IPS-15b (cell line): ENCODE measurements around the gene ANKS1A.
"Not testable (repeated sequence)": the region's sequence is repeated elsewhere in the genome, so short reads cannot be mapped to it uniquely, and the experiment has no call there.

ENCODE experiments used
- H3K27me3 ChIP-seq: one replicate; pipeline ENCODE4 v1.6.1; 2013; ENCODE audit warnings: low read length; ENCODE audit not compliant: control insufficient read depth, insufficient read depth
- H3K36me3 ChIP-seq: one replicate; pipeline ENCODE4 v1.6.1; 2013; ENCODE audit warnings: low read length; ENCODE audit not compliant: control insufficient read depth, insufficient read depth
- H3K4me1 ChIP-seq: one replicate; pipeline ENCODE4 v1.6.1; 2013; ENCODE audit warnings: mild to moderate bottlenecking, low read length; ENCODE audit not compliant: control insufficient read depth, insufficient read depth
- H3K4me3 ChIP-seq: one replicate; pipeline ENCODE4 v1.5.1; 2013; ENCODE audit warnings: low read depth, low read length
- H3K9ac ChIP-seq: one replicate; pipeline ENCODE4 v1.6.1; 2013; ENCODE audit warnings: low read depth, mild to moderate bottlenecking, low read length
- H3K9me3 ChIP-seq: one replicate; pipeline ENCODE4 v1.6.1; 2013; ENCODE audit warnings: mild to moderate bottlenecking, low read length; ENCODE audit not compliant: control insufficient read depth, insufficient read depth

Gene ANKS1A

DNA sequence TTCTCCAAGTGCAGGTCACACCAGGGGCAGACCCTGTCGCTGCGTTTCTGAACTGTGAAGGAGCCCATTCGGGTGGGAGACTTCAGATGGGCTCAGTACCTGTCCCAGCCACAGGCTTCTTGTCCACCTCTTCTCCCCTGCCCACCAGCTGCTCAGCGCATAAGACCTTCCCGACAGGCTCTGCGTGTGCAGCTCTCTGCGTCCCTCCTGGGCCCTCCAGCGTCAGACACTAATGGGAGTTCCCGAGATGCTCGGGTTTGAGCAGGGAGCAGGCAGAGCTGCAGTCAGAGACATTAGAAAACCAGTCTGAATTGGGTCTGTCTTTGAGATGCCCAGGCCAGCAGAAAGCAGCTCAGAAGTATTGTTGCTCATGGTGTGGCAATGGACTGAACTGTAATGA is 201.7 kb downstream of the ANKS1A start:
- Histone ChIP-seq H3K9ac (no peak overlapping the region), H3K27me3 (no peaks in the 10 kb centered on the region), H3K36me3 (peaks cover 21% of the 10 kb centered on the region), H3K9me3 (no peaks in the 10 kb centered on the region), H3K4me3 (no peak overlapping the region), H3K4me1 (no peaks in the 10 kb centered on the region)

DNA sequence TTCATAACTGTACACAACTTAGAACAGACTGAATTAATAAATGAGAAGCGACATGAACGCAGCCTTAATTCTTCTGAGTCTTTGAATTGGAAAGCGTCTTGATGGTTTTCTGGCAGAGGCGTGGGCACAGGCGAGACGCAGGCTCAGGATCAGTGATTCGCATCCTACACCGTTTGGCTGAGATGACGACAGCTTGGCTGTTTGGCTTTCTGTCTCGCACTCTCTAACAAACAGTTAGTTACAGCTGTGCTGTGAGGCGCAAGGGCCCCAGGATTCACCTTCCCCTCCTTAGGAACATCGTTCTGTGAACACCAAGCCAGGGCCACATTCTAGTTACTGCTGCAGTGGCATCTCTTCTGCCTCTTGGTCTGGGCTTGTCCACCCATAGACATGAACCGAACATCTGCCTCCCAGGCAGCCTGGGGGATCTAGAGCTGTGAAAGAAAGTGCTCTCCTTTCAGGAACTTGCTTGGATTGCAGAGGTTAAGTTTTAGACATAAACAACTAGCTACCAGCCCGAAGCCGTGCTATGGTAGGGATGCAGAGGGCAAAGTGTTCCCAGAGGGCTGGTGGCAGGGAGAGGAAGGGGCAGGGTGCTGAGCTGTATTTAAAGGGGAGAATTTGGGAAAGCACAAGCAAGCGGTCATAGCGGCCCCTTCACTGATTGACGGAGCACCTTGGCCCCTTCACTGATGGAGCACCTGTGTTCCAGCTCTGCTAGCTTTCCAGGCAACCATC is 202.5 kb downstream of the ANKS1A start:
- no peak overlapping the region for H3K9ac ChIP-seq
- no peaks in the 10 kb centered on the region for H3K27me3 ChIP-seq
- H3K4me3 ChIP-seq, result no peak overlapping the region
- peaks cover 4% of the 10 kb centered on the region for H3K4me1 ChIP-seq
- H3K36me3 ChIP-seq, result peaks cover 20% of the 10 kb centered on the region
- no peaks in the 10 kb centered on the region for H3K9me3 ChIP-seq

DNA sequence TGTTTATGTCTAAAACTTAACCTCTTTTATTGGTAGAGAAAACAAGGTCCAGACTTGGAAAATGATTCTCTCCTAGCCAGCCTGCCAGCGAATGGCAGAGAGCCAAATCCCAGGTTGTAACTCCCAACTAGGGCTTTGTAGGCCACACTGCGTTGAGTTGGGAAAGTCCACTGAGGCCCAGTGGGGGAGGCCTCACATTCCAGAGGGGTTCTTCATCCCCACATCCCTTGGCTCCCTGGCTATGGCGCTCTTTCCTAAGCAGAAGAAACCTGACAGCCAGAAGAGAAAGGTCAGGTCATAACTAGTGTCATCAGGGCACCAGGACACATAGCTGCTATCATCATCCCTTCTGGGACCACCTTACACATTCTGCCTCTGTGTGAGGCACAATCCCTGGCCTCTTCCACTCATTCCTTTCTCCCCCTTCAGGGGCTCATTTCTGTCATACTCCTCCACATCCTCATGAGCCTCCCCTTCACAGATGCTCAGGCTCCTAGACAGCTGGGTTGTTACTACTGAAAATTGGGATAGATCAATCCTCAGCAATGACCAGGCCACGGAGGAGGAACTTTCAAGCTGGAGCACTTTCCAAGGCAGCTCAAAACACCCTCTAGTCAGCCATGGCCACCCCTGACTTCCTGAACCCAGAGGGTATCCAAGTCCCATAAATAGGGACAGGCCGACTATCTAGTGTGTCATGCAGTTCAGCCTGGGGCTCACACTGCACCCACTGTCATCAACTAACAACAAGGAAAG is 203.5 kb downstream of the ANKS1A start:
- Histone ChIP-seq H3K27me3 (no peaks in the 10 kb centered on the region), H3K36me3 (peaks cover 20% of the 10 kb centered on the region), H3K9ac (no peak overlapping the region), H3K9me3 (no peaks in the 10 kb centered on the region), H3K4me1 (peaks cover 9% of the 10 kb centered on the region), H3K4me3 (no peak overlapping the region)

DNA sequence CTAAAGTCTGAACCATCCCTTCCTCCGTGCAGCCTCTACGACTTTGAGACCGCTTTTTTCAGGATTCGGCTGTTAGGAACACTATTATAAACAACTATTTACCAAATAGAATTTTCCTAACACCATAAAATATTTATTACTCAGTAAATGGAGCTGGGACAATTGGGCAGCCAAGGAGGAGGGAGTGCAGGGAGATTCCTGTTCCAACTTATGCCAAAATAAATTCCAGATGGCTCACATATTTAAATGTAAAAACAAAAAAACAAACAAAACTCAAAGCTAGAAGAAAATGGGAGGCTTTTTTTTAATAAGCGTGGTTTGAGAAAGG is 204.0 kb downstream of the ANKS1A start:
- Histone ChIP-seq H3K36me3 (peaks cover 15% of the 10 kb centered on the region), H3K9ac (no peak overlapping the region), H3K4me3 (no peak overlapping the region), H3K27me3 (no peaks in the 10 kb centered on the region), H3K4me1 (peaks cover 9% of the 10 kb centered on the region), H3K9me3 (no peaks in the 10 kb centered on the region)

DNA sequence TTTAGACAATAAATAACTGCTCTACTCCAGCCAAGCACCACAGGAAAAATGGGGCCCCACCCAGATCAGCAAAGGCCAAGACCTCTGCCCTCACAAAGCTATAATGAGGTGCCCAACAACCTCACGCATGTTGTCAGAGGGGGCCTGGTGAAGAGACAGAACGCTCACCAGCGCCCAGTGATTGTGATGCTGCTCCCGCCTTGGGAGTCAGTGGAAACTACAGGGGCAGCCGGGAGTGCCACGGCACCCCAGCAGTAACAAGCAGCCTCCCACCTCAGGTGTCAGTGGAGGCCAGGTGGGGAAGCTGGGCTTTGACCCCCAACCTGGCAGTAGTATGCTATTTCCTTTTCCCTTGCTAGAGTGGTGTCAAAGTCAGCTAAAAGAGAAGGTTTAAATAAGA is 204.7 kb downstream of the ANKS1A start:
- no peaks in the 10 kb centered on the region for H3K27me3 ChIP-seq
- H3K9ac ChIP-seq, result no peak overlapping the region
- H3K4me1 ChIP-seq, result peaks cover 9% of the 10 kb centered on the region
- H3K9me3 ChIP-seq, result no peaks in the 10 kb centered on the region
- no peak overlapping the region for H3K4me3 ChIP-seq
- H3K36me3 ChIP-seq, result peaks cover 8% of the 10 kb centered on the region

DNA sequence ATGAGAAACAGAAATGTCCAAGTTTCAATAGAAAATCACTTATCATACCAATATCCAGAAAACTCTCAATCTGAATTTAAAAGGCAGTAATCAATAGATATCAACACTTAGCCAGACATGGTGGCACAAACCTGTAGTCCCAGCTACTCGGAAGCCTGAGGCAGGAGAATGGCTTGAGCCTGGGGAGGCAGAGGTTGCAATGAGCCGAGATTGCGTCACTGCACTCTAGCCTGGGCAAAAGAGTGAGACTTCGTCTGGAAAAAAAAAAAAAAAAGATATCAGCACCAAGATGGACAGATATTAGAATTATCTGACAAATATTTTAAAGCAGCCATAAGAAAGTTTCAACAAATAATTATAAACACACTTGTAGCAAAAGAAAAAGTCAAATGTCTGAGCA is 205.1 kb downstream of the ANKS1A start:
- peaks cover 9% of the 10 kb centered on the region for H3K4me1 ChIP-seq
- peaks cover 7% of the 10 kb centered on the region for H3K36me3 ChIP-seq
- H3K9ac ChIP-seq, result no peak overlapping the region
- no peaks in the 10 kb centered on the region for H3K27me3 ChIP-seq
- no peak overlapping the region for H3K4me3 ChIP-seq
- H3K9me3 ChIP-seq, result no peaks in the 10 kb centered on the region

DNA sequence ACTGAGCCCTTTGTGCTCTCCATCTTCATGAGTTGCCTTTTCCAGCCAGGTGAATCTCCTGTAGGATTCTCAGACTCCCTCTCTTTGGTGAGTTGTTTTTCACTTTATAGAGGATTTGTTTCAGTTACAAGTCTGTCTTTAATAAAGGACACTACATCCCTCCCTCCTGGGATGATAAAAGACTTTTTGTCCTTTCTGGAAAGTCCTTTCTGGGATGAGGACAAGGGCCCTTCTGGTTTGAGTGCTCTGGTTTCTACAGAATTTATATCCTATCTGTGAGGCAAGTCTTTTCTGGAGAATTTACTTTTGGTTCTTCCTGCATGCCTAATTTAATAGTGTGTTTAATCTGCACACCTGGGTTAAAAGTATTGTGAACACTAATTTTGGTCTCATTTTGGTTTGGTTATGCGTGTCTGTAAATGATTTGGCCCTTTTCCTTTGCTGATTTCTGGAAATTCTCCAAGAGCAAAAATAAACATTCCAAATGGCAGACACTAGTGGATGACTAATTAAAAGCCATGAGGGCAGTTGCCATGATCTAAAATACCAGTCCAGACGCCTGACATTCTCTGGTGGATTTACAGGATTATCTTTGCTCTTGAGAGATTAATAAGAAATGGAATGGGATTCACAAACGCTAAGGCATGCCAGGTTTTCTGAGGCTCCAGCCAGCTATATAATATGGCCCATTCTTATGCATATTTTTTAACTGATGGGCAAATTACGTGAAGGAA is 207.2 kb downstream of the ANKS1A start:
- no peak overlapping the region for H3K9ac ChIP-seq
- H3K9me3 ChIP-seq, result no peaks in the 10 kb centered on the region
- no peaks in the 10 kb centered on the region for H3K36me3 ChIP-seq
- no peak overlapping the region for H3K4me3 ChIP-seq
- H3K27me3 ChIP-seq, result no peaks in the 10 kb centered on the region
- peaks cover 9% of the 10 kb centered on the region for H3K4me1 ChIP-seq

DNA sequence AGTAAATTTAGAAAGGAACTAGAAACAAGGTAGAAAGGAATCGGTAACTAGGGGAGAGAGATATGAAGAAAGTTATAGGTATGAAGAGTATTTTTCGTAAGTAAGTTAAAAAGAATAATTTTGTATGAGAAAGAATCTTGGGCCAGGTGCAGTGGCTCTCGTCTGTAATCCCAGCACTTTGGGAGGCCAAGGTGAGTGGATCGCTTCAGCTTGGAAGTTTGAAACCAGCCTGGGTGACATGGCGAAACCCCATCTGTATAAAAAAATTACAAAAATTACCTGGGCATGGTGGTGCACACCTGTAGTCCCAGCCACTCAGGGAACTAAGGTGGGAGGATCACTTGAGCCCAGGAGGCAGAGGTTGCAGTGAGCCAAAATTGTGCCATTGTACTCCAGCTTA is 210.1 kb downstream of the ANKS1A start:
- H3K9me3 ChIP-seq, result no peaks in the 10 kb centered on the region
- H3K36me3 ChIP-seq, result no peaks in the 10 kb centered on the region
- peaks cover 9% of the 10 kb centered on the region for H3K4me1 ChIP-seq
- H3K9ac ChIP-seq, result no peak overlapping the region
- no peaks in the 10 kb centered on the region for H3K27me3 ChIP-seq
- no peak overlapping the region for H3K4me3 ChIP-seq

DNA sequence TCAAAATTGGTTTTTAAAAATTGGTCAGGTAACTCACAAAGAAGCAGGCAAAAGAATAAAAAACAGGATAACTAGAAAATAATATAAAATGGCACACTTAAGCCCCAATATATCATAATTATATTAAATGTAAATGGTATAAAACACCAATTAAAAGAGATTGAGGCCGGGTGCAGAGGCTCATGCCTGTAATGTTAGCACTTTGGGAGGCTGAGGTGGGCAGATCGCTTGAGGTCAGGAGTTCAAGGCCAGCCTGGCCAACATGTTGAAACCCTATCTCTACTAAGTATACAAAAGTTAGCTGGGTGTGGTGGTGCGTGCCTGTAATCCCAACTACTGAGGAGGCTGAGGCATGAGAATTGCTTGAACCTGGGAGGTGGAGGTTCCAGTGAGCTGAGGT is 216.0 kb downstream of the ANKS1A start:
- H3K9me3 ChIP-seq, result no peaks in the 10 kb centered on the region
- H3K4me3 ChIP-seq, result no peak overlapping the region
- H3K27me3 ChIP-seq, result no peaks in the 10 kb centered on the region
- H3K4me1 ChIP-seq, result no peaks in the 10 kb centered on the region
- H3K36me3 ChIP-seq, result no peaks in the 10 kb centered on the region
- H3K9ac ChIP-seq, result no peak overlapping the region

DNA sequence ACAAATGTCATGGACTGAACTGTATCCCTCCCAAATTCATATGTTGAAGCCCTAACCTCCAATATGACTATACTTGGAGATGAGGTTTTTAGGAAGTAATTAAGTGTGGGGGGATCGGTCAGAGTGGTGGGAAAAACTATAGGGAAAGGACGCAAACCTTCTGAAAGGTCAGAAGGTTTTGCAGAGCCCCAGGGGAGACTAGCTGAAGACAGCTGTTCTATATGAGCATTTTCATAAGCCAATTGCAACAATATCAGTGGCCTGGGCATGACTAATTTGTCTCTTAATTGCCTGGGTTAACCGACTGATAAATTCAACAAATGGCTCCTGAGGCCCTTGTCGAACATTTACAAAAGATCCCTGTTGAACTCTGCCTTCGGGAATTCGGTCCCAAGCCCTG is 217.0 kb downstream of the ANKS1A start:
- H3K36me3 ChIP-seq, H3K9me3 ChIP-seq, H3K4me3 ChIP-seq, H3K9ac ChIP-seq, H3K27me3 ChIP-seq, H3K4me1 ChIP-seq: not testable (repeated sequence)

DNA sequence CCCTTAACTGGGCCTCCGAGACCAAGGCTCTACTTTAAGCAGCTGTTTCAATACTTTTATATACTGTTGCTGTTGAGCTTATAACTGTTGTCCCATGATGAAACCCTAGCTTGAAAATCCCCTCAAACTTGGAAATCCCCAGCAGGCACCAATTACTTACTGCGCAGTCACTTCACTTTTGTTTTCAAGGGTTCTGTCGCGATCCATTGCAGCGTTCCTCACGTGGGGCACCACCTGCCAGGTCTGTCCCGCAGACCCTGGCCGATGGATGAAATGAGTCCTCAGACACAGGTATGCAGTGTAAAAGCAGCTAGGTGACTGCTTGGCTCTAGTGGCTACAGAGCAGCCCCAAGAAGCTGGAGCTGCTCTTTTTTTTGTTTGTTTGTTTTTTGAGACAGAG is 218.2 kb downstream of the ANKS1A start:
- H3K9me3 ChIP-seq, H3K4me3 ChIP-seq, H3K27me3 ChIP-seq, H3K4me1 ChIP-seq, H3K36me3 ChIP-seq, H3K9ac ChIP-seq: not testable (repeated sequence)

DNA sequence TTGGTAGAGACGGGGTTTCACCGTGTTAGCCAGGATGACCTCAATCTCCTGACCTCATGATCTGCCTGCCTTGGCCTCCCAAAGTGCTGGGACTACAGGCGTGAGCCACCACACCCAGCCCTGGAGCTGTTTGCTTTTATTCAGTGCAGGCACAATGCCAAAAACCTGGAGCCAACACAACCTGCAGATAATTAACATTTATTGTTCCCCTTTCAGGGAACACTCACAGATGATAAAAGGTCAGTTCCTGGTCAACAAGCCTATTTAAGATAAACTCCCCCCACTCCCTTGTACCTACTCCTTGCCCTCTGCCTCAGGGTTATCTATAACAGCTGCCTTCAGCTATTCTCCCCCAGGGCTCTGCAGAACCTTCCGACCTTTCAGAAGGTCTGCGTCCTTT is 218.7 kb downstream of the ANKS1A start:
- H3K27me3 ChIP-seq, result not testable (repeated sequence)

More for the DNA sequence above, 218.7 kb downstream of the ANKS1A start:
- not testable (repeated sequence) for H3K9me3 ChIP-seq, H3K9ac ChIP-seq, H3K4me3 ChIP-seq, H3K36me3 ChIP-seq, H3K4me1 ChIP-seq
